ENCODE measurements around the gene CDIP1.
A peak's percentile ranks its signal among the peaks of the same experiment; 100 is the strongest.
"Not testable (repeated sequence)": the region's sequence is repeated elsewhere in the genome, so short reads cannot be mapped to it uniquely, and the experiment has no call there.

Gene CDIP1

DNA sequence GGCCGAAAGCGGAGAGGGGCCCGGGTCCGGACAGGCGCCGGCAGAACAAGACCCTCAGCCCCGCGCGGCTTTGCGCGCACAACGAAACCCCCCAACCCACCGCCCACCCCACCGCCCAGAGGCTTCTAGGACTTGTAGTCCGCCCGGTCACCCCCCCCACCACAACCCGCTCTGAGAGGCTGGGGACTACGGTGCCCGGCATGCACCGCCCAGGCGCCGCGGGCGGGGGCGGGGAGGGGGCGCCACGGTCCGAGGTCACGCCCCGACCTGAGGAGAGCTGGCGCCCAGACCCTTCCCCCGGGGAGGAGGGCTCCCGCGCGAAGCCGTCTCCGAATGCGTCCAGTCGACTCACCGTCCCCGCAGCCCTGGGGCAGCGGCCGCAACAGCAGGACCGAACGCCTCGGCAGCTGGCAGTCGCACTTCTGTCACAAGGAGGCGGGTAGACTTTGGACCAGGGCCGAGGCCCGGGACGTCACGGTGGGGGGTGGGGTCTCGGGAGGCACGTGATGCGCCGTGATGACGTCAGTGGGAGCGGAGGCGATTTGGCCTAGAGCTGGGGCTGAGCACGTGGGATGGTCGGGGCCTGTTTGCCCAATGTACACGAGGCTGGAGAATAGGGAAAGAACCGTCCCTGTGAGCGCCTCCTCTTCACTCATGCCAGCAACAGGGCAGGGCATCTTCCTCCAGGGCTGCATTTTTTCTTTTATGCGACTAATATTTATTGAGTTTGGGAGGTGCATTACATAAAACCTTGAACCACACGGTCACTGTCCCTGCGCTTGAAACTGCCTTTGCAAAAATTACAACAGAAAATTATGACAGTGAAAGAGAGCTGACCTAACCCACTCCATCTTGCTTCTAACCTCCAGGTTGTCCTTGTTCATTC lies at the start of gene CDIP1:
Gene CDIP1, minus strand, starts transcription at position 424 of the 886 bp plus-strand sequence. CDS start 24,643 bp downstream, outside the sequence.
- DNase-seq (ENCODE audit: low read depth in 2 of 2): peak; percentile 91 to 93

- DNase-seq (ENCODE audit: low read depth in 2 of 2): no peak
Observed at GRCh38 chr16:4586291-4586690, 47.7 kb upstream of the CDIP1 start.

DNA sequence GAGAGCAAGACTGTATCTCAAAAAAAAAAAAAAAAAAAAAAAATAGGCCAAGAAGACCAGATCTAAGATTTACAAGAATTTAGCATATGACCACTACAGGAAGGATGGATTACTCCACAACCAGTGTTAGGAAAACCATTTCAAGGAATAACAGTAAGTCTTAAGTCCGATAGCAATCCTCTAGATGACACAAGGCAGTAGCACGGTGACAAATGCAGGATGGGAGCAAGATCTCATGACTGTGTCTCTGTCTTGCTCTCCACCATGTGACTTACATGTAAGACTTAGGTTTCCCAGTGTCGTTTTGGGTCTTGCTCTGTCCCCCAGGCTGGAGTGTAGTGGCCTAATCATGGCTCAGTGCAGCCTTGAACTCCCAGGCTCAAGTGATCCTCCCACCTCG lies 45.3 kb upstream of the CDIP1 start:
- no peak for DNase-seq (ENCODE audit: low read depth in 2 of 2)

DNA sequence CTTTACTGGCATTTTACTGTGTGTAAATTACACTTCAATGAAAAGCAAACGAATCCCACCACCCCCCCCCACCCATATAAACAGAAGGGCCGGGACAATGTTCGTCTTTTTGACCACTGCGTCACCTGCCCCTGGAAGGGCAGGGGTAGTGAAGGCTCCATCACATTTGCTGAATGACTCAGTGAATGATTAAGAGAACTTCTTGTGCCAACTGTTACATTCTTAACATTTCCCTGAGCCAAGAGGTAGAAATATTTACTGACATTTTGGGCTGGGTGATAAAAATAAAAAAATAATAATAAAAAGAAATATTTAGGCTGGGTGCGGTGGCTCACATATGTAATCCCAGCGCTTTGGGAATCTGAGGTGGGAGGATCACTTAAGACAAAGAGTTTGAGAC lies 41.7 kb upstream of the CDIP1 start:
- no peak for DNase-seq (ENCODE audit: low read depth in 2 of 2)

GRCh38 chr16:4578961-4579530 lies 40.5 kb upstream of the CDIP1 start:
- no peak for DNase-seq (ENCODE audit: low read depth in 2 of 2)

DNA sequence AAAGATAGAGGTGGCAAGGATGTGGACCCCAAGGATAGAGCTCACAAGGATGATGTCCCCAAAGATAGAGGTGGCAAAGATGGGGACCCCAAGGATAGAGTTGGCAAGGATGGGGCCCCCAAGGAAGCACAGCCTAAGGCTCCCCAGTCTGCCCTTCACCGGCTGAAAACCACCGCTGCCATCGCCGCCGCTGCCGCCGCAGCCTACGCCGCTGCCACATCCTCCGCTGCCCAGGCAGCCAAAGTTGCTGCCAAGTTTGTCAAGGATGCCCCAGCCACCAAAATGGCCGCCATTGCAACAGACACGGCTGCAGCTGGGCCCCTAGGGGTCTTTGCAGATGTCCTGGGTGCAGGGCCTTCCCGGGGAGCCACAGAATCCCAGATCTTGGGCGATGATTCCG lies 37.4 kb upstream of the CDIP1 start:
- DNase-seq (ENCODE audit: low read depth in 2 of 2): no peak

DNA sequence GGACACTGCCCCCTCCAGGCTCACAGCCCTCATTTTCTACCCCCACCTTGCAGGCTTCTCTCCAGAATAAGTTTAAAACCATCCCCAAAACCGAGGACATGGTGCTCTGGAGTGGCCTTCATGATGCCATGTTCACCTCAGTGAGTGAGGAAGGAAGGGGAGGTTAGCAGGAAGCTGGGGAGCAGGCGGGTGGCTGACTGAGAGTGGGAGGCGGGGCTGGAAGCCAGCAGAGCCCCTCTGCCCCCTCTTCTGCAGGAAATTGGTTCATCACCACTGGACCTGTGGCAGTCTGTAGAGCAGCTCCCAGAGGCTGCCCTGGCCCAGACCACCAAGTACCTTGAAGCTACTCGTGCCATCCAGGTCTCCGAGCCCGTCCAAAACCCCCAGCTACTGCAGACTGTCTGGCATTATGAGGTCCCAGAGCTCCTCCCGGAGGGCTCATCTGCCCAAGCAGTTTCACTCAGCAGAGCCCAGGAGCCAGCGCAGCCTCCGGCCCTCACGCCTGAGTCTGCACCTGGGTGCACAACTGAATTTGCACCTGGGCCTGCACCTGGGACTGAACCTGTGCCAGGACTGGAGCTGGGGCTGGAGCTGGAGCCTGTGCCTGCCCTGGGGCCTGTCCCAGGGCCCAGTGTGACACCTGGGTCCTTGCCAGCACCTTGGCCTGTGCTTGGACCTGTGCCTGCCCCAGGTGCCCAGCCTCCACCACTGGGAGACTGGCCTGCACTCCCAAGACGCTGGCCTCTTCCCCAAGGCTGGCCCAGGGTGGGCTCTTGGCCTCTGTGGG lies 36.5 kb upstream of the CDIP1 start:
- no peak for DNase-seq (ENCODE audit: low read depth in 2 of 2)

- DNase-seq (ENCODE audit: low read depth in 2 of 2): not testable (repeated sequence)
Observed at GRCh38 chr16:4573926-4574325, 35.4 kb upstream of the CDIP1 start.

- DNase-seq (ENCODE audit: low read depth in 2 of 2): no peak
Observed at GRCh38 chr16:4572715-4573114, 34.1 kb upstream of the CDIP1 start.

- DNase-seq (ENCODE audit: low read depth in 2 of 2): no peak
Observed at GRCh38 chr16:4570688-4571321, 32.2 kb upstream of the CDIP1 start.

GRCh38 chr16:4570086-4570485 lies 31.5 kb upstream of the CDIP1 start:
- no peak for DNase-seq (ENCODE audit: low read depth in 2 of 2)

GRCh38 chr16:4566144-4566543 lies 27.6 kb upstream of the CDIP1 start:
- no peak for DNase-seq (ENCODE audit: low read depth in 2 of 2)

DNA sequence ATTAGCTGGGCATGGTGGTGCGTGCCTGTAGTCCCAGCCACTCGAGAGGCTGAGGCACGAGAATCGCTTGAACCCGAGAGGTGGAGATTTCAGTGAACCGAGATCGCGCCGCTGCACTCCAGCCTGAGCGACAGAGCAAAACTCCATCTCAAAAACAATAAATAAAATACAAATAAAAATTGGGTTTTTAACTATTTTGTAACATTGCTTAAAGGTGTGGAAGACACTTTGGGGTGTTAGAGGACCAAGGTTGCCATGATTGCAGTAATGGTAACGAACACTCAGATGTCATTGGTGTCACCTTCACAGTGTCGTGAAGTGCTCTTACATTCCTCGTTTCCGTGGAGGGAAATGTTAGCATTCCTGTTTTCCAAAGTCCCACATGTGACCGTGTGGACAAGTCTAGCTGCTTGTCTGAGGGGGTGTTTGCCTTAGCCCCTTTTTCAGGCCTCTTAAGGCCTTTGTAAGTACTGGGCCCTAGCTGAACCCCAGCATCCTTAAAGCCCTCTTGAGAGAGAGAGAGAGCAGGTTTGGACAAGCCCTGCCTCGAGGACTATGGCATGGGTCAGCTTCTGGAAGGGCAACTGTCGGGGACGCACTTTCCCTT lies 26.2 kb upstream of the CDIP1 start:
- no peak for DNase-seq (ENCODE audit: low read depth in 2 of 2)

DNA sequence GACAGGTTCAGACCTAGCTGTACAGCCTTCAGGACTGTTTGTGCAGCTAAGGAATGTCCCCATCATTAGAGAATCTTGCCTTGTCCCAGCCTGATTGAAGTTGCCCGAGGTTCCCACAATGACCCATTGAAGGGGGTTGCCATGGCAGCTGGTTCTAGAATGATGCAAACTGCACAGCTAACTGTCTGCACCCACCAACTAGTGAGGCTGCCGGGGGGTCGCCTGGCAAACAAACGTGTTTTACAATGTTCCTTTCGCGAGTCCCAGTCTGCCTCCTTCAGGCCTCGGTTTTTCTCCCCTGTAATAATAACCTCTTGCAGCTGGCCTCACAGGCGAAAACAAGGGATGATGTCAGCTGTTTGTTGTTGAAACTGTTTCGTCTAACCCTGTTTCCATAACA lies 23.0 kb upstream of the CDIP1 start:
- no peak for DNase-seq (ENCODE audit: low read depth in 2 of 2)

DNA sequence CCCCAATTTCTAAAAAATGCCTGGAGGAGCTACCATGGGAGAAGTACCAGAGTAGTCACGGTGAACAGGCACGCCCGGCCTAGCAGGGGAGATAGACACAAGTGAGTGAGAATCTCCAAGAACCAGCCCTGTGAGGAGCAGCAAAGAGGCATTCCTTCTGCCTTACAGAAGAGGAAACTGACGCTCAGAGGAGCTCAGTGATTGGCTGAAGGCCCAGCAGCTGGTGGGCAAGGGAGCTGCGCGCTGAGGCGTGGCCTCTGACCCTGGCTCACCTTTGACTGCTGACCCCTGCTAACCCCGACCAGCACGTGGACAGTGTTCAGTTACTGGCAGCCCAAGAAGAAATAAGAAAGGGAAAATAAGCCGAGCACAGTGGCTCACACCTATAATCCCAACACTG lies 19.4 kb upstream of the CDIP1 start:
- no peak for DNase-seq (ENCODE audit: low read depth in 2 of 2)

DNA sequence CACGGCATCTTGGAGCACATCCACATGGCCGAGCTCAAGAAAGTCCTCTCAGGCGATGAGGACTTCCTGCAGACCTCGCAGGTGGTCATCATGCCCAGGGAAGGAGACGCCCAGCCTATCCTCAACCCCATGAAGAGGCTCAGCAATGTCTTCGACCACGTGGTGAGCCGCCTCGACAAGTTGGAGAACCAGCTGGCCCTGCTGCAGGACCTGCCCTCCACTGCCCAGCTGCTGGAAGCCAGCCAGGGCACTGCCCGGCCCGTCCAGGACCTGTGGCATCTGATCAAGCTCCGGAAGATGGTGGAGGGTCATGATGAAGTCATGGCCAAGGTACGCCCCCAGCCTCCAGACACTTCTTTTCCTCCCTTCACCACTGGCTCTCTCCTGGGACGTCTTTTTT lies 18.0 kb upstream of the CDIP1 start:
- no peak for DNase-seq (ENCODE audit: low read depth in 2 of 2)

DNA sequence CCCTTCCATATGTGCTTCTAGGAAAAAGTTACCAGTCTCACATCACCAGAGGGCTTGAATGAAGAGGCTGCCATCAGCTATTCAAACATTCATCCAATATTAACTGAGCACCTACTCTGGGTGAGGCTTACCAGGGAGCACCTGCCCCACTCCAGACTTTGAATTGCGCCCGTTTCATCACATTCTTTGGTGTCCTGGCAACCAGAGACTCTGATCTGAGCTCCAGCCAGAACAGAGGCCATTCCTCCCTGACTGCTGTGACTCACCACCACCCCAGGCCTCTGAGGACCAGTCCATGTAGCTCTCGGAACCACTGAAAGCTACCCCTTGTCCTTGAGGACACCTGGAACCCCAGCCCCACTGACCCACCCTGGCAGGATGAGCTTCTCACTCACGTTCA lies 17.5 kb upstream of the CDIP1 start, which contains the start of gene C16orf96:
Gene C16orf96, plus strand, starts transcription at position 229 of the 400 bp plus-strand sequence. Its CDS starts 150 bp downstream, at position 379.
- no peak for DNase-seq (ENCODE audit: low read depth in 2 of 2)

GRCh38 chr16:4552541-4552940 lies 14.0 kb upstream of the CDIP1 start:
- DNase-seq (ENCODE audit: low read depth in 2 of 2): no peak

DNA sequence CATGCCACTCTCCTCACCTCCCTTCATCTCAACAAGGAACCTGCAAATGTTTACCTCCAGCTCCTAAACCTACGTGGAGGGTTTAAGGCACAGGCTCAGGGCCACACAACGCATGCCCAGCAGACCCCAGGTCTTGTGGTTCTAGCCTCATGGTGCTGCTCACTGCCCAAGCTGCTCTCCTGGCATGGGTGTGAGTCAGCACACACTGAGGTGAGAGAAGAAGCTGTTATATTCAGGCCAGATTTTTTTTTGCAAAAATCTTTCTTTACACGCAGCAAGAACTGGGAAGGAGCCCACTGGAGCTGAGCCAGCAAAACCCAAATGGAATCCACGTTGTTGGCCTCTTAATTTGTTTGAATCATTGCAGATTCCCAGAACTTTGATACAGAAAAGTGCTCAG lies 12.0 kb upstream of the CDIP1 start:
- no peak for DNase-seq (ENCODE audit: low read depth in 2 of 2)

DNA sequence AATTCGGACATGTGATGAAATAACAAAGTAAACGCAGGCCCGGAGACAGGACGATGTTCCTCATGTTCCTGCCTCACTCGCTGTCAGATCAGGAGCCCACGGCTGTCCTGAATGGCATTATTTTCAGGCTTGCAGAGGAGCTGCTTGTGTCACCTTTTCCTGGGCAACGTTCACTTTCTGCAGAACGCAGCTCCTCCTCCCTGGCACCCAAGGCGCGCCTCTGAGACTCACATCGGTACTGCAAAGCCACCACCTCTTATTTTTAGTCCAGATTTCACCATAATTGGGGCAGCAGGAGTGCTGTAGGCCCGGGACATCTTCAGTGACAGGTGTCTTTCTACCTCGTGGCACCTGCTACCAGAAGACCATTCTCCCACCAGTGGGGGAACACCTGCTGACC lies 9.6 kb upstream of the CDIP1 start:
- no peak for DNase-seq (ENCODE audit: low read depth in 2 of 2)

- no peak for DNase-seq (ENCODE audit: low read depth in 2 of 2)
Observed at GRCh38 chr16:4544473-4544872, 5.9 kb upstream of the CDIP1 start.

Data from stimulated activated CD8-positive, alpha-beta memory T cell treated with anti-CD3 and anti-CD28 coated beads, Interleukin-2, amount 100 ng/mL, for 1 hour (primary cell).